GM19025 (cell line): Measurements from ENCODE around the gene HYAL4.
A peak's percentile ranks its signal among the peaks of the same experiment; 100 is the strongest.
"Not testable (repeated sequence)": the region's sequence is repeated elsewhere in the genome, so short reads cannot be mapped to it uniquely, and the experiment has no call there.

Source experiments
- ATAC-seq: cut with Tn5 transposase; IDR thresholded peaks from one replicate; pipeline ENCODE4 v1.9.1; 2021; ENCODE audit warnings: mild to moderate bottlenecking, low read depth, moderate library complexity; ENCODE audit not compliant: unreplicated experiment

The HYAL4 gene, protein sequence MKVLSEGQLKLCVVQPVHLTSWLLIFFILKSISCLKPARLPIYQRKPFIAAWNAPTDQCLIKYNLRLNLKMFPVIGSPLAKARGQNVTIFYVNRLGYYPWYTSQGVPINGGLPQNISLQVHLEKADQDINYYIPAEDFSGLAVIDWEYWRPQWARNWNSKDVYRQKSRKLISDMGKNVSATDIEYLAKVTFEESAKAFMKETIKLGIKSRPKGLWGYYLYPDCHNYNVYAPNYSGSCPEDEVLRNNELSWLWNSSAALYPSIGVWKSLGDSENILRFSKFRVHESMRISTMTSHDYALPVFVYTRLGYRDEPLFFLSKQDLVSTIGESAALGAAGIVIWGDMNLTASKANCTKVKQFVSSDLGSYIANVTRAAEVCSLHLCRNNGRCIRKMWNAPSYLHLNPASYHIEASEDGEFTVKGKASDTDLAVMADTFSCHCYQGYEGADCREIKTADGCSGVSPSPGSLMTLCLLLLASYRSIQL

DNA sequence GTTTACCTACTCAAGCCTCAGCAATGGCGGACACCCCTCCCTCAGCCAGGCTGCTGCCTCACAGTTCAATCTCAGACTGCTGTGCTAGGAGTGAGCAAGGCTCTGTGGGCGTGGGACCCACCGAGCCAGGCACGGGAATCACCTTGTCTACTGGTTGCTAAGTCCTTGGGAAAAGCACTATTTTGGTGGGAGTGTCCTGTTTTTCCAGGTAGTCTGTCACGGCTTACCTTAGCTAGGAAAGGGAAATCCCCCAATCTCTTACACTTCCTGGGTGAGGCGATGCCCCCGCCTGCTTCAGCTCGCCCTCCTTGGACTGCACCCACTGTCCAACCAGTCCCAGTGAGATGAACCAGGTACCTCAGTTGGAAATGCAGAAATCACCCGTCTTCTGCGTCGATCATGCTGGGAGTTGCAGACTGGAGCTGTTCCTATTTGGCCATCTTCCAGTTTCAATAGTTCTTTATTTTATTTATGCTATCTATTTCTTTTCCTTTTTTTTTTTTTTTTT, at the start of gene HYAL4:
HYAL4 (plus strand) TSS at position 458 of the 508 bp plus-strand sequence. CDS start 23,105 bp downstream, outside the sequence.
- no peak for ATAC-seq

DNA sequence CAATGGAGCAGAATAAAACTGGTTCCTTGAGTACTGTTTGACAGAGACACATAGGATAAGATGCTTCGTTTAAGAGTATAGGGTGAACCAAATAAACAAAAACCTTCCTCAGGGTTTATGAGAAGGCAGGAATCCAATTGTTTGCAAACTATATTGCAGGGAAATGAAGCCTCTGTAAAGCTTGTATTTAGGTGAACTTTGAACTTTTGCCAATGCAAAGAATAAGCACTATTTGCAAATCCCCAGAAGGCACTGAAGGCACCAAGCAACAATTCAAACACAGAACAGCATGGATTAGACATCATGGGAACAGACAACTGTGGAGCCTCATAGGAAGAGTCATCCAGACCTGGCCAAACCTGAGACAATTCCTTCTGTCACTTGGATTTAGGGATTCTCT, 49.1 kb upstream of the HYAL4 start:
- no peak for ATAC-seq

DNA sequence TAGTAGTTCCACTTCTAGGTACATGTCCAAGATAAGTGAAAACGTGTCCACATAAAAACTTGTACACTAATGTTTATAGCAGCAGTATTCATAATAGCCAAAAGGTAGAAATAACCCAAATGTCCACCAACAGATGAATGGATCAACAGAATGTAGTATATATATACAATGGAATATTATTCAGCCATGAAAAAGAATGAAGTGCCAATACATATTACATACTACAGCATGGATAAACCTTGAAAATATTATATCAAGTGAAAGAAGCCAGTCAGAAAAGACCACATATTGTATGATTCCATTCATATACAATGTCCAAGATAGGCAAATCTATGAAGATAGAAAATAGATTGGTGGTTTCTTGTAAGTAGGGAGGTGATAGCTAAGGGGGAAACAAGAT, 48.4 kb upstream of the HYAL4 start:
- ATAC-seq = no peak

DNA sequence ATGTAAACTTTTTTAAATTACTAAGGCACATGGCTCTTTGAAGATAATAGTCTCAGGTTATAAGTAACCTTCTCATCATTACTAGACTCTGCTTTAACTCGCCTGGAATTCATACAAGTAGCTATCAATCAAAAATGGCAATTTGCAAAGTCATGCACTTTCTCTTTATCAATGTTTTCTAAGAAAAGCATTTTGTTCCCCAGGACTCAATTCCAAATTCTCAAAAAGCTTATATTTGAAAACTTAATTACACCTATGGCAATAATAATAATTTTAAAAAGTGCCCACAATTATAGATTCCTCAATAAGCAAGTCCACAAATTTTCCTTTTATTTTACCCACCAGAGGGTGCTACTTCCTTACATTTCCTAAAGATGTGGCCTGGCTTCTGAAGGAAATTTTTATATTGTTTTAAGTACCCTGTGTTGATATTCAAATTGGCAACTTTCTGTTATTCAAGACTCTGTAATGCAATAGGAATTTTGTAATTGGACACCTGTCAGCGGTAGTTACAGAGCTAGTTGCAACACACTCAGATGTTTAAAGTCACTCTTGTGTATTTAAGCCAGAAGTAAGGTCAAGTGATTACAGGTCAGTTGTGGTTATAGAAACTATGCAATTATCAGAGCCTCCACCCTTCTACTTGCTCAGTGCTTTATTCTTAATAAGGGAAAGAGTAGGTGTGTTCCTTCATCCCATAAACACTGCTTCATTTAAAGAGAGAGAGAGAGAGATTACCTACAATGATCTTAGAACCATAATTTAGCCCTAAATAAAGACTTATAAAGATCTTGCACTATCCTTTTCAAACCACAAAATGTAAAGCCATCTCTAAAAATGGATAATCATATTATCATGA, 47.1 kb upstream of the HYAL4 start:
- ATAC-seq = no peak

DNA sequence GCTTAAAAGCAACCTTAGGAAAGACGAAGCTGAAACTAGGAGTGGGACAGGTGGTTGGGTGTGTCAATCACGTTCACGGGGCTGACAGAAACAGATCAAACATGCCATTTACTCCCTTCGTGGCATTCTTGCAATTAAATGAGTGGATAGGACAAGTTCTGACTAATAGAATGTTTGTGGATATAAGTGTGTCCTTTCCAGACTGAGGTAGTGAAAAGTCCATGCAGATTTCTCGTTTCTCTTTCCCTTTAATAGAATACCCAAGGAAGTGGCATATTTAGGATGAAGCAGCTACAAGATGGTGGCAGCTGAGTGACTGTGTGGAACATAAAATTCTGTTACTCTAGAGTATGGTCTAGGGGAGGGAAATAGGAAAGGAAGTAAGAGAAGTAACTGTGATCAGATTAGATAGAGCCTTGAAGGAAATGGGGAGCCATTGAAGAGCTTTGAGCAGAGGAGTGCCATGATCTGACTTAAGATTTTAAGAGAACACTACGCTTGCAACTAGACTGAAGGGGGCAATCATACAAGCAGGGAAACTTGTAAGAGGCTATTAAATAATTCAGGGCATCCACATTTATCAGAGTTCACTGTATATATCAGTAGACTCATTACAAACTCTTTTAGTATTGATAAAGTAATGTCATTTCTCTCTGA, 46.3 kb upstream of the HYAL4 start:
- ATAC-seq = no peak

DNA sequence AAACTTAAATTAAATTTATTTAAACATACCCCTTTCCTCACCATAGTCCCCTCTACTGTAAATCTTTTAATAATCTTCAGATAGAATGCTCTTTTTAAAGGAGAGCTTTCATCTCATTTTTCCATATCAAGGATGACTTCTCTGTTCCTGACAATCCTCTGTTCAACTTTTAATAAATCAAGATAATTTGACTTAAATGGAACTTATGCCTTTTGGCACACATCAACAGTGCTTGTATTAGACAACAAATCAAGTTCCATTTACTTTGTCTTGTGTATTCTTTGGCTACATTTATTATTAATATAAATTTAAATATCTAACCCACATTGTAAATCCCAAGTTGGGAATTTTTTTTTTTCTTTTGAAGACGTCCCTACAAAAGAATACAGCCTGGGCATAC, 42.7 kb upstream of the HYAL4 start:
- no peak for ATAC-seq

DNA sequence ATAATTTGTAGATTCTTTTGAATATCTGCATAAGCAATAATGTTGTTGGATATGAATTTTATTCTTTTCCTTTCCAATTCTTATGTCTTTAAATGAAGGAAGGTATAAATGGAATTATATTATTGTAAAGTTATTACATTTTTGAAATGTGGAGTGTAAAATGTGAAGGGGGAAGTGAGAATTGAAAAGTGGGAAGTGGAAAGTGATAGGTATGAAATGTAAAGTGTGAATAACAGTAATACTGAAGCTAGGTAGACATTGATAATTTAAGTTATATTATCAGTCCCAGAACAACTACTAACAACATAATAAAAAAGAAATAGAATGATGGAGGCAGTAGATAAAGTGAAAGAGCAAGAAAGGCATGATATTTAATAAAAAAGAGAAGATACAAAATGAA, 39.7 kb upstream of the HYAL4 start:
- ATAC-seq = no peak

DNA sequence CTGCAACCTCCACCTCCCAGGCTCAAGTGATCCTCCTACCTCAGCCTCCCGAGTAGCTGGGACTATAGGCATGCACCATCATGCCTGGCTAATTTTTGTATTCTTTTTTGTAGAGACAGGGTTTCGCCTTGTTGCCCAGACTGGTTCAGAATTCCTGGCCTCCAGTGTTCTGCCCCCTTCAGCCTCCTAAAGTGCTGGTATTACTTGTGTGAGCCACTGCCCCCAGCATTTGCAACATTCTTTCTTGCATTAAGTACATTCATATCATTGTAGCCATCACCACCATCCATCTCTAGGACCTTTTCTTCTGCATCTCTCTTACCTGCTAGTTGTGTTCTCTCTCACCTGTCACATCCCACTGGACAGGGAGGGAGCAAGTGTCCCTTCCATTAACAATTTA, 35.5 kb upstream of the HYAL4 start:
- ATAC-seq = no peak

DNA sequence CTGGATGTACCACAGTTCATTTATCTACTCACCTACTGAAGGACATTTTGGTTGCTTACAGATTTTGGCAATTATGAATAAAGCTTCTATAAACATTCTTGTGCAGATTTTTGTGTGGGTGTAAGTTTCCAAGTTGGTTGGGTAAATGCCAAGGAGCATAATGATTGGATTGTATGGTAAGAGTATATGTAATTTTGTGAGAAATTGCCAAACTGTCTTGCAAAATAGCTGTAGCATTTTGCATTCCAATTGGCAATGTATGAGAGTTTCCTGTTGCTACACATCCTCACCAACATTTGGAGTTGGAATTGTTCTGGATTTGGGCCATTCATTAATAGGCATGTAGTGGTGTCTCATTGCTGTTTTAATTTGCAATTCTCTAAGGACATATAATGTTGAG, 33.9 kb upstream of the HYAL4 start:
- ATAC-seq = no peak

DNA sequence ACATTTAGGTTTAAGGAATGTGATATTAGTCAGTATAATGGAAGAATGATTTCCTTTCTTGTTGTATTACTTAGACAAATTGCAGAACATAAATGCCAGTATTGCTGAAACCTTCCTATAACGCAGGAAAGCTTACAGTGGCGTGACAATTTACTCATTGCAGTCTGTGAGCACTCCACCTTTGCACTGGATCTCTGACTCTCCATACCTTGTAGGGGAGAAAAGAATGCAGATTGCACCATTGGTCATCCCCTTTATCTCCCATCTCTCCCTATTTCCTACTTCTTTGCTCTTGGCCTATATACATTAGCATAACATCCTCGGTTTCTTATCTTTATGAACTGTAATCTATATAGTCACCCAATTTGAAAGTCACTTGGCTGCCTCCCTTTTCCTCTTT, 28.1 kb upstream of the HYAL4 start:
- no peak for ATAC-seq

DNA sequence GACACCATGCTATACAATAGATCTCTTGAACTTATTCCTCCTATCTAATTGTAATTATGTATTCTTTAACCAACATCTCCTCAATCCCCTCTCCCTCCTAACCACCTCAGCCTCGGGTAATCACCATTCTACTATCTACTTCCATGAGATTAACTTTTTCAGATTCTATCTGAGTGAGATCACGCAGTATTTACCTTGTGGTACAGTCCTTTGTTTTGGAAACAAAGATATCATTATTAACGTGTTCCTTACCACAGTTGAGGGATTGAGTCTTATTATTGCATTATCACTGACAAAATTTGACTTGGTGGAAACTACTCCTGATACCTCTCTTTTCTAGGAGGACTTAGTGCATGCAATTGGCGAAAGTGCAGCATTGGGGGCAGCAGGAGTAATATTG, 26.0 kb upstream of the HYAL4 start:
- no peak for ATAC-seq

DNA sequence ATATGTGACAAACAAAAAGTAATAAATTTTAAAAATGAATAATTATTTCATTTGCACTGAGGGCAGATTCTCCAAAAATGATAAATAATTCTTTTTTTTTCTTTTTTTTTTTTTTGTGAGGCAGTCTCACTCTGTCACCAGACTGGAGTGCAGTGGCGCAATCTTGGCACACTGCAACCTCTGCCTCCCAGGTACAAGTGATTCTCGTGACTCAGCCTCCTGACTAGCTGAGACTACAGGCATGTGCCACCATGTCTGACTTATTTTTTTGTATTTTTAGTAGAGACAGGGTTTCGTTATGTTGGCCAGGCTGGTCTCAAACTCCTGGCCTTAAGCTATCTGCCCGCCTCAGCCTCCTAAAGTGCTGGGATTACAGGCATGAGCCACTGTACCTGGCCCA, 25.2 kb upstream of the HYAL4 start:
- ATAC-seq = not testable (repeated sequence)

DNA sequence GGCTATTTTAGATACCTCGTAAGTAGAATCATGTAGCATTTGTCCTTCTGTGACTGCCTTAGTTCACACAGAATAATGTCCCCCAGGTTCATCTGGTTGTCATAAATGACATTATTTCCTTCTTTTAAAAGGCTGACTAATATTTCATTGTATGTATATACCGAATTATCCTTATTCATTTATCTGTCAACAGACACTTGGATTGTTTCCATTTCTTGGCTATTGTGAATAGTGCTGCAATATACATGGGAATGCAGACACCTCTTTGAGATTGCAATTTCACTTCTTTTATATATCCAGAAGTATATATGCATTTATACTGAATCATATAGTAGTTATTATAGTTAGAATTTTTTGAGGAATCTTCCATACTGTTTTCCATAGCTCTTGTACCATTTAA, 24.1 kb upstream of the HYAL4 start:
- no peak for ATAC-seq

DNA sequence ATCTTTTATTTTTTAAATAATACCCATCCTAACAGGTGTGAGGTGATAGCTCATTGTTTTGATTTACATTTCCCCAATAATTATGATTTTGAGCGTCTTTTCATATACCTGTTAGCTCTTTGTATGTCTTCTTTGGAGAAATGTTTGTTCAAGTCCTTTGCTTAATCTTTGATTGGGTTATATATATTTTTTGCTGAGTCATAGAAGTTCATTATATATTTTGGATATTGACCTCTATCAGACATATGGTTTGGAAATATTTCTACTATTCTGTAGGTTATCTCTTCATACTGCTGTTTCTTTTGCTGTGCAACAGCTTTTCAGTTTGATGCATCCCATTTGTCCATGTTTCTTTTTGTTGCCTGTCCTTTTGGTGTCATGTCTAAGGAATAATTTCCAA, 23.6 kb upstream of the HYAL4 start:
- no peak for ATAC-seq

DNA sequence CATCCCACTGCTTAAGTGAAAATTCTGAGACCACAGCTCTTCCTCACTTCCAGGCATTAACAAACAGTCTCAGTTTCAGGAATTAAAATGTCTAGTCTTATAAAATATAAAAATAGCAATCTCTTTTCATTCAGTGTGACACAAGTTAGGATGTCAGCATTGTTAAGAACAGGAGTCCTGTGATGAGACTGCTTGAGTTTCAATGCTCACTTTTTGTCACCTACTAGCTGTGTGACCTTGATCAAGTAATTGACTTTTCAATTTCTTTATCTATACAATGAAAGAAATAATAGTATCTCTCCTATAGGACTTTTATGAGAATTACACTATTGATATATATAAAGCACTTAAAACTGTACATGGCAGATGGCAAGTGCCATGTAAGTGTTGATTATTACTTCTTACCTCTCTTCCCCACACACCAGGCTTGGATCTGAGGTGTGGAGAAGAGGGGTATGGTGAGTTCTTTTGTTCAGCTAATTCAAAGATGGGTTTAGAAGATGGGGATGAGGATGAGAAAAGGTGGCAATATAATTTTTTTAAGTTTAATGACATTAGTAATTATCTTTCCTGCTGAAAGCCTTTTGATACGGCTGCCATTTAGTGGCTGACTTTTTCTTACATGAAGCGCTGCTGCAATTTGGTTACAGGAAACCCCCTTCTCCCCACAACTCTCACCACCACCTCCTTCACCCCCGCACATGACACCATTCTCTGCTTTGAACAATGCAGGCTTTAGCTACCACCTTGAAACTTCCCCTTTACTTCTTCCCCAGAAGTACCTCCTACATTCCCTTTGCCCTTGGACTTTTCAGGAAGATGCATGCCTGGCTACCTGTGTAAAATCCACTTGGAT, 20.8 kb upstream of the HYAL4 start:
- ATAC-seq = peak; percentile 92

DNA sequence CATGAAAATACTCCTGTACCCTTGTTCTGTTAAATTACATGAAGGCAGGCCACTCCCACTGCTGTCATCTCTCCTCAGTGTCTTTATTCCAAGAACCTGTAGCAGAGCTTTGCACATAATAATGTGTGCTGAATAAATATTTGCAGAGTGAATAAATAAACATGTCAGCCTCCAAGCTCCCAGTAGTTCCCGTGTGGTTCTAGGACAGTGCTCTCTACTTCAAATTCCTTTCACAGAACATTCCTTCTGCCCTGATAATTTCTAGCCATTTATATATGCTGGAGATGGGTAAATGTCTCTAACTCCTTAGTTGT, 20.3 kb upstream of the HYAL4 start:
- ATAC-seq = peak; percentile 29

DNA sequence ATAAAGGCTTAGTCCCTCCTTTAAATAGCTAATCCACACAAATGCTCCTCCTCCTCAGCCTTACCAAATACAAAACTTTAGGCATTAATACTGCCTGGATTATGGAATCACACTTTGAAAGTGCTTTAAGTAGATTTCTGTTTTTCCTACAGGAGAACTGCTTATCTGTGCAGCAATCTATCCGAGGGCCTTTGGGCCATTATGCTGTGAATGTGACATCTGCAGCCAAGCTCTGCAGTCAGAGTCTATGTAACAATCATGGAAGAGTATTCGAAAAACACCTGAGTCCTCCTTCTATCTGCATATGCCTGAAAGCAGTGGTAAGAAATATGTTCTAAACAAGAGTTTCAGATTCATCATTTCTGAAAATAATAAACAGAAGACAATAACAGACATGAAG, 16.2 kb upstream of the HYAL4 start:
- no peak for ATAC-seq

DNA sequence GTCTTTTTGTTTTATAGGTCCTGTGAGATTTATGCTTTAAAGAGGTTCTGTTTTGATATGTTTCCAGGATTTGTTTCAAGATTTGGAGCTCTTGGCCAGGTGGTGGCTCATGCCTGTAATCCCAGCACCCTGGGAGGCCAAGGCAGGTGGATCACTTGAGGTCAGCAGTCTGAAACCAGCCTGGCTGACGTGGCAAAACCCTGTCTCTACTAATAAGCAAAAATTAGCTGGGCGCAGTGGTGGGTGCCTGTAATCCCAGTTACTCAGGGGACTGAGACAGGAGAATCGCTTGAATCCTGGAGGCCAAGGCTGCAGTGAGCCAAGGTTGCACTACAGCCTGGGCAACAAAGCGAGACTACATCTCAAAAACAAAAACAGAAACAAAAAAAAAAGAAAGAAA, 8.3 kb upstream of the HYAL4 start:
- ATAC-seq = no peak

DNA sequence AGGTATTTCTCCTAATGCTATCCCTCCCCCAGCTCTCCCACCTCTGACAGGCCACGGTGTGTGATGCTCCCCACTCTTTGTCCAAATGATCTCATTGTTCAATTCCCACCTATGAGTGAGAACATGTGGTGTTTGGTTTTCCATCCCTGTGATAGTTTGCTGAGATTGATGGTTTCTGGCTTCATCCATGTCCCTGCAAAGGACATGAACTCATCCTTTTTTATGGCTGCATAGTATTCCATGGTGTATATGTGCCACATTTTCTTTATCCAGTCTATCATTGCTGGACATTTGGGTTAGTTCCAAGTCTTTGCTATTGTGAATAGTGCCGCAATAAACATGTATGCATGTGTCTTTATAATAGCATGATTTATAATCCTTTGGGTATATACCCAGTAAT, 5.9 kb upstream of the HYAL4 start:
- ATAC-seq = not testable (repeated sequence)

DNA sequence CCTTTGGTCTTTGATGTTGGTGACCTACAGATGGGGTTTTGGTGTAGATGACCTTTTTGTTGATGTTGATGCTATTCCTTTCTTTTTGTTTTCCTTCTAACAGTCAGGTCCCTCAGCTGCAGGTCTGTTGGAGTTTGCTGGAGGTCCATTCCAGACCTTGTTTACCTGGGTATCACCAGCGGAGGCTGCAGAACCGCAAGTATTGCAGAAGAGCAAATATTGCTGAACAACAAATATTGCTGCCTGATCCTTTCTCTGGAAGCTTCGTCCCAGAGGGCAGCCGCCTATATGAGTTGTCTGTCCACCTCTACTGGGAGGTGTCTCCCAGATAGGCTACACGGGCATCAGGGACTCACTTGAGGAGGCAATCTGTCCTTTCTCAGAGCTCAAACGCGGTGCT, 827 bp upstream of the HYAL4 start:
- not testable (repeated sequence) for ATAC-seq
